CD8-positive, alpha-beta memory T cell (primary cell): ENCODE data around the gene WIPF2. TPM values are rescaled to one million over a fixed set of nuclear protein-coding genes. Genes with fewer than 3 reads are reported as not detected.
A peak's percentile ranks its signal among the peaks of the same experiment; 100 is the strongest.
"Not testable (repeated sequence)": the region's sequence is repeated elsewhere in the genome, so short reads cannot be mapped to it uniquely, and the experiment has no call there.

ENCODE experiments used
- CTCF ChIA-PET: fragments of 350-600 bp; sonication (Branson Sonifier 250); formaldehyde crosslinking; loops from one replicate; lab custom pipeline; 2021; ENCODE audit warnings: antibody characterized with exemption; lab: Charles Lee
- POLR2A ChIA-PET: fragments of 350-600 bp; sonication (Branson Sonifier 250); formaldehyde crosslinking; loops from one replicate; lab custom pipeline; 2021; ENCODE audit warnings: antibody characterized with exemption; lab: Charles Lee
- DNase-seq, 5 donors: peaks; one replicate each; pipeline versions ENCODE4 v3.0.0 to v3.0.0-alpha.2; 2020 to 2022; ENCODE audit warnings: mixed read lengths in 1 of 5
- H3K27ac ChIP-seq: one replicate; pipeline ENCODE4 v1.7.0; 2013; ENCODE audit warnings: low read depth, mild to moderate bottlenecking, low read length, moderate library complexity
- H3K27me3 ChIP-seq: 2 replicates; pipeline ENCODE4 v1.7.0; 2013; ENCODE audit warnings: low read length, mild to moderate bottlenecking; ENCODE audit not compliant: insufficient read depth, poor library complexity, severe bottlenecking
- H3K36me3 ChIP-seq: 2 replicates; pipeline ENCODE4 v1.7.0; 2013; ENCODE audit warnings: mild to moderate bottlenecking, low read length, moderate library complexity; ENCODE audit not compliant: insufficient read depth
- H3K4me1 ChIP-seq: 2 replicates; pipeline ENCODE4 v1.7.0; 2013; ENCODE audit warnings: mild to moderate bottlenecking, low read length, moderate library complexity; ENCODE audit not compliant: insufficient read depth
- H3K4me3 ChIP-seq: 2 replicates; pipeline ENCODE4 v1.7.0; 2013; ENCODE audit warnings: mild to moderate bottlenecking, low read length
- H3K9me3 ChIP-seq: 2 replicates; pipeline ENCODE4 v1.7.0; 2013; ENCODE audit warnings: mild to moderate bottlenecking, low read length
- H3K27ac Mint-ChIP-seq, 8 donors: one replicate each; pipeline ENCODE4 v1.8.0; 2020 to 2021; ENCODE audit warnings: mixed read lengths in 8 of 8, mild to moderate bottlenecking in 6 of 8, inconsistent platforms in 3 of 8, moderate library complexity in 3 of 8
- H3K27me3 Mint-ChIP-seq, 2 donors: one replicate each; pipeline ENCODE4 v1.8.0; 2020 to 2021; ENCODE audit warnings: mixed read lengths in 2 of 2, mild to moderate bottlenecking in 1 of 2, moderate library complexity in 1 of 2
- H3K36me3 Mint-ChIP-seq, 3 donors: one replicate each; pipeline ENCODE4 v1.8.0; 2020 to 2021; ENCODE audit warnings: mixed read lengths in 3 of 3, inconsistent platforms in 1 of 3, mild to moderate bottlenecking in 1 of 3
- H3K4me1 Mint-ChIP-seq, 3 donors: one replicate each; pipeline ENCODE4 v1.8.0; 2020 to 2021; ENCODE audit warnings: mixed read lengths in 3 of 3, inconsistent platforms in 1 of 3, mild to moderate bottlenecking in 1 of 3
- H3K4me3 Mint-ChIP-seq, 7 donors: one replicate each; pipeline ENCODE4 v1.8.0; 2020 to 2021; ENCODE audit warnings: mixed read lengths in 7 of 7, mild to moderate bottlenecking in 6 of 7, moderate library complexity in 4 of 7, inconsistent platforms in 2 of 7
- H3K9me3 Mint-ChIP-seq, 5 donors: one replicate each; pipeline ENCODE4 v1.8.0; 2020 to 2022; ENCODE audit warnings: mixed read lengths in 5 of 5, mild to moderate bottlenecking in 3 of 5, moderate library complexity in 2 of 5, inconsistent platforms in 1 of 5
- polyA plus RNA-seq: library from polyadenylated mRNA; unstranded; fragments of 300-500 nt; fragmentation: Illumina TruSeq; gene quantifications from one replicate; pipeline ENCODE4 v1.2.3, GENCODE V29; 2021
- total RNA-seq, 2 experiments: library from RNA; stranded (reverse); gene quantifications; one replicate each; pipeline ENCODE4 v1.2.3, GENCODE V29; 2021

The WIPF2 gene
- total and polyA plus RNA-seq, 3 experiments from 2014 or later, result 14.6 to 24.7 (median 24.5) TPM

DNA sequence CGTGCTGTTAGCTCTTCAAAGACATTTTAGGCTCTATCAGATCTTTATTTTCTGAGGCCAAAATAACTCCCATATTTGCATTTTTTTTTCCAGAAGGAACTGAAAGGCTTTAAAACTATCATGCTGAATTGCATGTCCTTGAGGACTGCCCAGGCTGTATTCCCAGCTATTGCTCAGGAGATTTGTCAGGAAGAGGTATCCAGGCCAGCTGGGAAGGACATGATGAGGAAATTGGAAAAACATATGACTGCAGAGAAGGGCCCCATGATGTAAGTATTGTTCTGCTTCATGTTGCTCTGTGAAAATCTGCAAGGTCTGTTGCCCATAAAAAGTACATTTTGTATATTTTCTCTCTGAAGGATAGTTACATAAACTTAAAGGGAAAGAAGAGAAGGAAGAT lies 74.3 kb downstream of the WIPF2 start:
- ChIA-PET POLR2A (no interaction called here), CTCF (interaction anchor here (1.5 to 3.4 kb wide), 4 partner anchors 11 to 280 kb away, joined by 3 to 17 read pairs (median 4); no protein-coding TSS in a partner anchor)
- no peaks in the 10 kb centered on the region for H3K36me3 ChIP-seq
- Mint-ChIP-seq H3K4me3 (no peak overlapping the region), H3K27ac (no peak overlapping the region), H3K36me3 (no peaks in the 10 kb centered on the region), H3K9me3 (no peaks in the 10 kb centered on the region), H3K4me1 (peaks cover 5 to 8% (median 6%) of the 10 kb centered on the region in 3 donors), H3K27me3 (no peaks in the 10 kb centered on the region)
- no peaks in the 10 kb centered on the region for H3K27me3 ChIP-seq
- H3K4me3 ChIP-seq, result no peak overlapping the region
- H3K4me1 ChIP-seq, result no peaks in the 10 kb centered on the region
- H3K27ac ChIP-seq, result no peak overlapping the region
- no peak for DNase-seq
- no peaks in the 10 kb centered on the region for H3K9me3 ChIP-seq

- Mint-ChIP-seq H3K4me3 (no peak overlapping the region), H3K27ac (peak overlapping the region in 1 of 8 donors; percentile 82), H3K36me3 (no peaks in the 10 kb centered on the region), H3K9me3 (no peaks in the 10 kb centered on the region), H3K4me1 (no peaks in the 10 kb centered on the region), H3K27me3 (no peaks in the 10 kb centered on the region)
- no peak overlapping the region for H3K4me3 ChIP-seq
- H3K27me3 ChIP-seq, result no peaks in the 10 kb centered on the region
- ChIA-PET POLR2A (interaction anchor here (0.6 kb wide), 1 partner anchor 14 kb away, joined by 6 read pairs; no protein-coding TSS in a partner anchor), CTCF (interaction anchor here (2.3 to 17.8 kb wide), 2 partner anchors 59 to 61 kb away, joined by 12 to 365 read pairs; no protein-coding TSS in a partner anchor)
- H3K4me1 ChIP-seq, result no peaks in the 10 kb centered on the region
- H3K36me3 ChIP-seq, result no peaks in the 10 kb centered on the region
- H3K9me3 ChIP-seq, result no peaks in the 10 kb centered on the region
- DNase-seq, result no peak
- no peak overlapping the region for H3K27ac ChIP-seq
These were observed 76.7 kb downstream of the WIPF2 start for GRCh38 chr17:40295488-40296436.

- H3K27ac Mint-ChIP-seq, result peak overlapping the region in 1 of 8 donors; percentile 58
- H3K27me3 ChIP-seq, result no peaks in the 10 kb centered on the region
- H3K4me3 ChIP-seq, result no peak overlapping the region
- H3K27ac ChIP-seq, result no peak overlapping the region
- no peak for DNase-seq
- CTCF ChIA-PET, result interaction anchor here (17.8 kb wide), 1 partner anchor 59 kb away, joined by 365 read pairs; no protein-coding TSS in a partner anchor
- no peaks in the 10 kb centered on the region for H3K36me3 Mint-ChIP-seq
- no peaks in the 10 kb centered on the region for H3K9me3 Mint-ChIP-seq
- H3K36me3 ChIP-seq, result no peaks in the 10 kb centered on the region
- no peaks in the 10 kb centered on the region for H3K9me3 ChIP-seq
- H3K4me3 Mint-ChIP-seq, result no peak overlapping the region
- H3K4me1 Mint-ChIP-seq, result no peaks in the 10 kb centered on the region
- no peaks in the 10 kb centered on the region for H3K4me1 ChIP-seq
- POLR2A ChIA-PET, result no interaction called here
- H3K27me3 Mint-ChIP-seq, result no peaks in the 10 kb centered on the region
These were observed 78.4 kb downstream of the WIPF2 start for GRCh38 chr17:40297511-40297910.

GRCh38 chr17:40298726-40299125 lies 79.6 kb downstream of the WIPF2 start:
- H3K27ac Mint-ChIP-seq, result no peak overlapping the region
- peaks cover 7 to 10% (median 9%) of the 10 kb centered on the region in 3 donors for H3K4me1 Mint-ChIP-seq
- peaks cover 7% of the 10 kb centered on the region for H3K4me1 ChIP-seq
- H3K9me3 Mint-ChIP-seq, result no peaks in the 10 kb centered on the region
- ChIA-PET CTCF (interaction anchor here (1.1 to 17.8 kb wide), 4 partner anchors 9 to 58 kb away, joined by 3 to 365 read pairs (median 8); no protein-coding TSS in a partner anchor), POLR2A (no interaction called here)
- no peaks in the 10 kb centered on the region for H3K9me3 ChIP-seq
- H3K27me3 Mint-ChIP-seq, result no peaks in the 10 kb centered on the region
- DNase-seq, result no peak
- H3K36me3 ChIP-seq, result no peaks in the 10 kb centered on the region
- no peak overlapping the region for H3K27ac ChIP-seq
- no peaks in the 10 kb centered on the region for H3K36me3 Mint-ChIP-seq
- no peaks in the 10 kb centered on the region for H3K27me3 ChIP-seq
- H3K4me3 ChIP-seq, result no peak overlapping the region
- H3K4me3 Mint-ChIP-seq, result no peak overlapping the region

- H3K4me3 ChIP-seq, H3K9me3 Mint-ChIP-seq, DNase-seq, H3K4me3 Mint-ChIP-seq, H3K27ac Mint-ChIP-seq, H3K27ac ChIP-seq, H3K27me3 Mint-ChIP-seq, H3K27me3 ChIP-seq, H3K36me3 ChIP-seq, H3K4me1 ChIP-seq, H3K9me3 ChIP-seq, H3K36me3 Mint-ChIP-seq: not testable (repeated sequence)
- ChIA-PET CTCF (interaction anchor here (1.1 to 17.8 kb wide), 6 partner anchors 10 to 58 kb away, joined by 3 to 365 read pairs (median 6); no protein-coding TSS in a partner anchor), POLR2A (interaction anchor here (0.6 kb wide), 1 partner anchor 80 kb away, joined by 4 read pairs; the partner anchor contains the start of gene WIPF2)
- H3K4me1 Mint-ChIP-seq, result peaks cover 11 to 15% (median 15%) of the 10 kb centered on the region in 3 donors
These were observed 80.2 kb downstream of the WIPF2 start for GRCh38 chr17:40299159-40299757.

DNA sequence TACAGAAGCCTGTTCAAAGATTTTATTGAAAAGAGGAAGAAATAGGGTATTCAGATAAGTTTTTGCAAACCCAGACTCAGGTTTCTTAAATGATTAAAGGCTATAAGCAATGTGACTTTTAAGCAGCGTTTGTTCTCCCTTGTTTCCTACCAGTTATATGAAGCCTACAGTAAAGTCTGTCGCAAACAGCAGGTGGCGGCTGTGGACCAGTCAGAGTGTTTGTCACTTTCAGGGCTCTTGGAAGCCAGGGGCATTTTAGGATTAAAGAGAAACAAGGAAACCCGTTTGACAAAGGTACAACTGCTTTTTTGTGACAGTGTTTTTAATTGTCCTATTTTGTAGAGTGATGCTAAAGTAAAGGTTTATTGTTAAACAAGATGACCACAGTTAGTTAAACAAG lies 82.2 kb downstream of the WIPF2 start:
- Histone ChIP-seq H3K36me3 (no peaks in the 10 kb centered on the region), H3K4me1 (peaks cover 11% of the 10 kb centered on the region), H3K27ac (no peak overlapping the region), H3K4me3 (no peak overlapping the region), H3K9me3 (no peaks in the 10 kb centered on the region), H3K27me3 (no peaks in the 10 kb centered on the region)
- Mint-ChIP-seq H3K4me3 (no peak overlapping the region), H3K9me3 (no peaks in the 10 kb centered on the region), H3K27ac (peak overlapping the region in 1 of 8 donors; percentile 47), H3K36me3 (no peaks in the 10 kb centered on the region), H3K4me1 (peaks cover 11 to 17% (median 16%) of the 10 kb centered on the region in 3 donors), H3K27me3 (no peaks in the 10 kb centered on the region)
- no peak for DNase-seq
- ChIA-PET POLR2A (no interaction called here), CTCF (interaction anchor here (1.4 to 17.8 kb wide), 3 partner anchors 15 to 56 kb away, joined by 3 to 365 read pairs (median 83); no protein-coding TSS in a partner anchor)

GRCh38 chr17:40303009-40303657 lies 84.0 kb downstream of the WIPF2 start:
- no peaks in the 10 kb centered on the region for H3K9me3 ChIP-seq
- peaks cover 29% of the 10 kb centered on the region for H3K4me1 ChIP-seq
- CTCF ChIA-PET, result interaction anchor here (0.7 to 17.8 kb wide), 19 partner anchors 9 to 239 kb away, joined by 3 to 365 read pairs (median 6); no protein-coding TSS in a partner anchor
- peak in 4 of 5 donors; percentile 44 to 66 (median 60) for DNase-seq
- Mint-ChIP-seq H3K4me3 (peak overlapping the region in 1 of 7 donors; percentile 1), H3K27ac (peak overlapping the region in 7 of 8 donors; percentile 2 to 80 (median 51)), H3K9me3 (no peaks in the 10 kb centered on the region), H3K27me3 (no peaks in the 10 kb centered on the region), H3K4me1 (peaks cover 11 to 17% (median 16%) of the 10 kb centered on the region in 3 donors), H3K36me3 (no peaks in the 10 kb centered on the region)
- POLR2A ChIA-PET, result interaction anchor here (0.8 to 1.4 kb wide), 4 partner anchors 19 to 53 kb away, joined by 3 to 5 read pairs (median 4); no protein-coding TSS in a partner anchor
- H3K27ac ChIP-seq, result no peak overlapping the region
- H3K4me3 ChIP-seq, result no peak overlapping the region
- H3K27me3 ChIP-seq, result no peaks in the 10 kb centered on the region
- no peaks in the 10 kb centered on the region for H3K36me3 ChIP-seq
